Osteocyte (in vitro differentiated cells): ENCODE results near the gene ARHGAP24. TPM values are rescaled to one million over a fixed set of nuclear protein-coding genes. Genes with fewer than 3 reads are reported as not detected.

ENCODE experiments used
- DNase-seq: peaks from one replicate; pipeline ENCODE4 v3.0.0; 2021; ENCODE audit warnings: mixed read lengths; ENCODE audit not compliant: unreplicated experiment; ENCODE audit errors: extremely low spot score
- H3K27ac Mint-ChIP-seq: one replicate; pipeline ENCODE4 v1.8.0; 2021; ENCODE audit warnings: mild to moderate bottlenecking, mixed read lengths; ENCODE audit not compliant: unreplicated experiment
- H3K27me3 Mint-ChIP-seq: one replicate; pipeline ENCODE4 v1.8.0; 2021; ENCODE audit warnings: mixed read lengths; ENCODE audit not compliant: unreplicated experiment
- H3K36me3 Mint-ChIP-seq: one replicate; pipeline ENCODE4 v1.8.0; 2021; ENCODE audit warnings: mixed read lengths; ENCODE audit not compliant: unreplicated experiment
- H3K4me1 Mint-ChIP-seq: one replicate; pipeline ENCODE4 v1.8.0; 2021; ENCODE audit warnings: mixed read lengths; ENCODE audit not compliant: unreplicated experiment
- H3K4me3 Mint-ChIP-seq: one replicate; pipeline ENCODE4 v1.8.0; 2021; ENCODE audit warnings: mild to moderate bottlenecking, moderate library complexity, mixed read lengths; ENCODE audit not compliant: unreplicated experiment
- H3K9me3 Mint-ChIP-seq: one replicate; pipeline ENCODE4 v1.8.0; 2021; ENCODE audit warnings: mixed read lengths; ENCODE audit not compliant: unreplicated experiment
- CTCF ChIP-seq: fragments of 200-600 bp; sonication (generic); IDR thresholded peaks from 2 replicates; pipeline ENCODE4 v1.5.0; 2021; ENCODE audit warnings: antibody characterized with exemption, mild to moderate bottlenecking, moderate library complexity
- microRNA-seq: library from miRNA; unstranded; fragments of <30 nt; microRNA quantifications from one replicate; pipeline ENCODE4 v1.1.0, GENCODE V29; 2020; ENCODE audit not compliant: unreplicated experiment
- total RNA-seq: library from RNA; stranded (reverse); gene quantifications from 2 replicates; pipeline ENCODE4 v1.2.1, GENCODE V29; 2021

ARHGAP24 gene
- total RNA-seq, 1 donor from 2014 or later = 29.3 TPM

- Mint-ChIP-seq H3K27me3 (peaks cover 26% of the 10 kb centered on the region), H3K4me1 (peaks cover 7% of the 10 kb centered on the region), H3K4me3 (no peak overlapping the region), H3K27ac (no peak overlapping the region), H3K9me3 (no peaks in the 10 kb centered on the region), H3K36me3 (no peaks in the 10 kb centered on the region)
- TF ChIP-seq CTCF = no peak
- no peak for DNase-seq
Observed at GRCh38 chr4:86050496-86050895, 575.5 kb downstream of the ARHGAP24 start.

Small RNA genes within 50 kb of the gene (microRNA-seq; reads per million reads assigned to microRNA genes)
- not detected for gene MIR4451
